C4-2B (cell line): ENCODE measurements around the gene DNAAF2.

Source experiments
- ZFX ChIP-seq: fragments of 450-650 bp; IDR thresholded peaks from 2 replicates; pipeline ENCODE4 v1.6.1; 2017
- TF ChIP-seq, protein P1 (sequence below): fragments of 450-650 bp; conservative IDR thresholded peaks from 2 replicates; pipeline ENCODE4 v1.5.1; 2017; ENCODE audit warnings: mild to moderate bottlenecking

DNA sequence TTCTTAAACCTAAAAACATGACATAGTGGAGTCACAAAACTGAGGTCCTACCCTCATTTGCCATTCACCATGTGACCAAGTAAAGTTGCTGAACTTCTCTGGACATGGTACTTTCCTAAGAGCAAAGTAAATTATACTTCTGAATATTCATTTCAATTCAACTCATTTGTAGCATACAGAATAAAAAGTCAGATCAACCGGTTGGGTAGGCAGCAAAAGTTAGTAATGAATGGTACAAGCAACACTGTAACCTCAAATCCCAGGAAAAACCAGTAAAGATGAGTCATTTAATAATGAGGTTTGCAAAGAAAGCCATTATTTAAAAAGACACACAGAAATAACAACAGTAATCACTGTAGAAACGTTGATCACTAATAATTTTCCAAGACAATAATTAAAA lies 44.2 kb upstream of the DNAAF2 start:
- TF ChIP-seq, protein P1, sequence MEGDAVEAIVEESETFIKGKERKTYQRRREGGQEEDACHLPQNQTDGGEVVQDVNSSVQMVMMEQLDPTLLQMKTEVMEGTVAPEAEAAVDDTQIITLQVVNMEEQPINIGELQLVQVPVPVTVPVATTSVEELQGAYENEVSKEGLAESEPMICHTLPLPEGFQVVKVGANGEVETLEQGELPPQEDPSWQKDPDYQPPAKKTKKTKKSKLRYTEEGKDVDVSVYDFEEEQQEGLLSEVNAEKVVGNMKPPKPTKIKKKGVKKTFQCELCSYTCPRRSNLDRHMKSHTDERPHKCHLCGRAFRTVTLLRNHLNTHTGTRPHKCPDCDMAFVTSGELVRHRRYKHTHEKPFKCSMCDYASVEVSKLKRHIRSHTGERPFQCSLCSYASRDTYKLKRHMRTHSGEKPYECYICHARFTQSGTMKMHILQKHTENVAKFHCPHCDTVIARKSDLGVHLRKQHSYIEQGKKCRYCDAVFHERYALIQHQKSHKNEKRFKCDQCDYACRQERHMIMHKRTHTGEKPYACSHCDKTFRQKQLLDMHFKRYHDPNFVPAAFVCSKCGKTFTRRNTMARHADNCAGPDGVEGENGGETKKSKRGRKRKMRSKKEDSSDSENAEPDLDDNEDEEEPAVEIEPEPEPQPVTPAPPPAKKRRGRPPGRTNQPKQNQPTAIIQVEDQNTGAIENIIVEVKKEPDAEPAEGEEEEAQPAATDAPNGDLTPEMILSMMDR, result no peak
- no peak for TF ChIP-seq ZFX
